ENCODE measurements around the gene RARS1. TPM values are rescaled to one million over a fixed set of nuclear protein-coding genes. Genes with fewer than 3 reads are reported as not detected.

The RARS1 gene
- polyA plus RNA-seq, 1 experiment: 32.2 TPM

GRCh38 chr5:168477060-168477459, 9.2 kb upstream of the RARS1 start:
- ChIA-PET POLR2A (no interaction called here), CTCF (interaction anchor here (1.2 to 1.6 kb wide), 2 partner anchors 9 kb away, joined by 3 to 6 read pairs; partner anchors contain the start of gene RARS1)
- H3K27me3 ChIP-seq (ENCODE audit: control insufficient read depth, insufficient read depth, low read length): no peaks in the 10 kb centered on the region
- DNase-seq (ENCODE audit: low read depth): no peak
- TF ChIP-seq CTCF (IDR thresholded peaks at IDR 0.05; ENCODE audit: insufficient read depth, low read depth, low read length): no peak
- H3K36me3 ChIP-seq (ENCODE audit: control insufficient read depth, insufficient read depth, low read length): no peaks in the 10 kb centered on the region
- H3K4me3 ChIP-seq (ENCODE audit: low read depth, low read length): no peak overlapping the region

GRCh38 chr5:168479166-168479565, 7.1 kb upstream of the RARS1 start:
- ChIA-PET POLR2A (no interaction called here), CTCF (no interaction called here)
- Histone ChIP-seq H3K36me3 (ENCODE audit: control insufficient read depth, insufficient read depth, low read length) (no peaks in the 10 kb centered on the region), H3K27me3 (ENCODE audit: control insufficient read depth, insufficient read depth, low read length) (no peaks in the 10 kb centered on the region), H3K4me3 (ENCODE audit: low read depth, low read length) (no peak overlapping the region)
- DNase-seq (ENCODE audit: low read depth): no peak
- no peak for TF ChIP-seq CTCF (IDR thresholded peaks at IDR 0.05; ENCODE audit: insufficient read depth, low read depth, low read length)

- ChIA-PET POLR2A (no interaction called here), CTCF (interaction anchor here (1.0 kb wide), 1 partner anchor 9 kb away, joined by 3 read pairs; no protein-coding TSS in a partner anchor)
- no peak for DNase-seq (ENCODE audit: low read depth)
- no peaks in the 10 kb centered on the region for H3K27me3 ChIP-seq (ENCODE audit: control insufficient read depth, insufficient read depth, low read length)
- no peaks in the 10 kb centered on the region for H3K36me3 ChIP-seq (ENCODE audit: control insufficient read depth, insufficient read depth, low read length)
- TF ChIP-seq CTCF (IDR thresholded peaks at IDR 0.05; ENCODE audit: insufficient read depth, low read depth, low read length): no peak
- H3K4me3 ChIP-seq (ENCODE audit: low read depth, low read length): no peak overlapping the region
These were observed 5.7 kb upstream of the RARS1 start for GRCh38 chr5:168480601-168481000.

- Histone ChIP-seq H3K4me3 (ENCODE audit: low read depth, low read length) (no peak overlapping the region), H3K27me3 (ENCODE audit: control insufficient read depth, insufficient read depth, low read length) (no peaks in the 10 kb centered on the region), H3K36me3 (ENCODE audit: control insufficient read depth, insufficient read depth, low read length) (no peaks in the 10 kb centered on the region)
- DNase-seq (ENCODE audit: low read depth): no peak
- ChIA-PET CTCF (interaction anchor here (1.0 kb wide), 1 partner anchor 9 kb away, joined by 3 read pairs; no protein-coding TSS in a partner anchor), POLR2A (no interaction called here)
- no peak for TF ChIP-seq CTCF (IDR thresholded peaks at IDR 0.05; ENCODE audit: insufficient read depth, low read depth, low read length)
These were observed 4.9 kb upstream of the RARS1 start for GRCh38 chr5:168481330-168481788.

- ChIA-PET CTCF (no interaction called here), POLR2A (no interaction called here)
- Histone ChIP-seq H3K36me3 (ENCODE audit: control insufficient read depth, insufficient read depth, low read length) (no peaks in the 10 kb centered on the region), H3K27me3 (ENCODE audit: control insufficient read depth, insufficient read depth, low read length) (no peaks in the 10 kb centered on the region), H3K4me3 (ENCODE audit: low read depth, low read length) (no peak overlapping the region)
- DNase-seq (ENCODE audit: low read depth): no peak
- TF ChIP-seq CTCF (IDR thresholded peaks at IDR 0.05; ENCODE audit: insufficient read depth, low read depth, low read length): no peak
These were observed 3.9 kb upstream of the RARS1 start for GRCh38 chr5:168482361-168482760.
